ENCODE data around the gene CCR7.
"Not testable (repeated sequence)": the region's sequence is repeated elsewhere in the genome, so short reads cannot be mapped to it uniquely, and the experiment has no call there.

CCR7 gene

GRCh38 chr17:40597156-40597555, 31.9 kb upstream of the CCR7 start:
- no peak for DNase-seq (ENCODE audit: low read depth)

GRCh38 chr17:40596261-40596919, 31.1 kb upstream of the CCR7 start:
- DNase-seq (ENCODE audit: low read depth), result no peak

GRCh38 chr17:40590742-40591141, 25.5 kb upstream of the CCR7 start:
- no peak for DNase-seq (ENCODE audit: low read depth)

- no peak for DNase-seq (ENCODE audit: low read depth)
Measured at GRCh38 chr17:40588552-40588951, 23.3 kb upstream of the CCR7 start.

- not testable (repeated sequence) for DNase-seq (ENCODE audit: low read depth)
Measured at GRCh38 chr17:40586264-40586663, 21.0 kb upstream of the CCR7 start.

- not testable (repeated sequence) for DNase-seq (ENCODE audit: low read depth)
Measured at GRCh38 chr17:40584950-40585349, 19.7 kb upstream of the CCR7 start.

GRCh38 chr17:40582328-40582901, 17.1 kb upstream of the CCR7 start:
- peak; percentile 51 for DNase-seq (ENCODE audit: low read depth)

- no peak for DNase-seq (ENCODE audit: low read depth)
Measured at GRCh38 chr17:40580140-40580539, 14.9 kb upstream of the CCR7 start.

GRCh38 chr17:40579471-40579870, 14.2 kb upstream of the CCR7 start:
- no peak for DNase-seq (ENCODE audit: low read depth)

GRCh38 chr17:40577611-40578065, 12.4 kb upstream of the CCR7 start:
- no peak for DNase-seq (ENCODE audit: low read depth)

GRCh38 chr17:40576113-40576740, 11.0 kb upstream of the CCR7 start:
- DNase-seq (ENCODE audit: low read depth), result no peak

- no peak for DNase-seq (ENCODE audit: low read depth)
Measured at GRCh38 chr17:40574292-40574691, 9.0 kb upstream of the CCR7 start.

- not testable (repeated sequence) for DNase-seq (ENCODE audit: low read depth)
Measured at GRCh38 chr17:40572245-40572993, 7.1 kb upstream of the CCR7 start.

GRCh38 chr17:40568074-40568836, 3.0 kb upstream of the CCR7 start:
- no peak for DNase-seq (ENCODE audit: low read depth)

- DNase-seq (ENCODE audit: low read depth), result no peak
Measured at GRCh38 chr17:40567377-40567776, 2.1 kb upstream of the CCR7 start.

- no peak for DNase-seq (ENCODE audit: low read depth)
Measured at GRCh38 chr17:40565769-40566409, 617 bp upstream of the CCR7 start.

GRCh38 chr17:40564195-40564882, 933 bp downstream of the CCR7 start:
- DNase-seq (ENCODE audit: low read depth), result no peak

GRCh38 chr17:40563220-40564052, 1.8 kb downstream of the CCR7 start:
- DNase-seq (ENCODE audit: low read depth), result no peak

GRCh38 chr17:40562838-40563219, 2.4 kb downstream of the CCR7 start:
- DNase-seq (ENCODE audit: low read depth), result no peak

Data from T follicular helper cell (primary cell).